Measurements from ENCODE around the gene ID2. TPM values are rescaled to one million over a fixed set of nuclear protein-coding genes. Genes with fewer than 3 reads are reported as not detected.

ID2 gene
- polyA plus RNA-seq, 2 of the 4 experiments (the other 2 are of a cell fraction), result 177 to 181 TPM

- Histone ChIP-seq H3K9me3 (no peaks in the 10 kb centered on the region), H3K4me1 (peaks cover 33% of the 10 kb centered on the region), H3K27ac (peak overlapping the region; percentile 82 to 89), H3K4me3 (no peak overlapping the region), H3K4me2 (peak overlapping the region; percentile 79)
- ChIA-PET CTCF (interaction anchor here (1.3 to 3.6 kb wide), 7 partner anchors 9 to 33 kb away, joined by 3 to 15 read pairs (median 6); no protein-coding TSS in a partner anchor), POLR2A (interaction anchor here (1.3 to 1.9 kb wide), 4 partner anchors 15 to 28 kb away, joined by 3 to 17 read pairs (median 8); partner anchors contain the start of gene ID2)
- no peak for TF ChIP-seq NR3C1 (IDR thresholded peaks at IDR 0.05)
- TF ChIP-seq SREBF2 (IDR thresholded peaks at IDR 0.05), result no peak
- TF ChIP-seq SMC3 (IDR thresholded peaks at IDR 0.05), result no peak
- no peak for TF ChIP-seq POLR2A (IDR thresholded peaks at IDR 0.05; ENCODE audit: low read length)
- no peak for TF ChIP-seq HEYL (CRISPR knock-in tag; IDR thresholded peaks at IDR 0.05)
- TF ChIP-seq HOXB13 (CRISPR knock-in tag; IDR thresholded peaks at IDR 0.05; ENCODE audit: low read depth), result no peak
- TF ChIP-seq ELK1 (IDR thresholded peaks at IDR 0.05; ENCODE audit: low read depth, low read length), result no peak
- TF ChIP-seq EHF (CRISPR knock-in tag; IDR thresholded peaks at IDR 0.05), result no peak
- TF ChIP-seq, protein P1, sequence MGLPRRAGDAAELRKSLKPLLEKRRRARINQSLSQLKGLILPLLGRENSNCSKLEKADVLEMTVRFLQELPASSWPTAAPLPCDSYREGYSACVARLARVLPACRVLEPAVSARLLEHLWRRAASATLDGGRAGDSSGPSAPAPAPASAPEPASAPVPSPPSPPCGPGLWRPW (IDR thresholded peaks at IDR 0.05), result no peak
- no peak for TF ChIP-seq ZC3H11A (IDR thresholded peaks at IDR 0.05)
- no peak for TF ChIP-seq CBX2 (IDR thresholded peaks at IDR 0.05; ENCODE audit: borderline replicate concordance, low read depth)
- no peak for TF ChIP-seq ZNF302 (CRISPR knock-in tag; IDR thresholded peaks at IDR 0.05)
- TF ChIP-seq CEBPB (IDR thresholded peaks at IDR 0.05), result no peak
- DNase-seq (ENCODE audit: low read depth in 1 of 2, low spot score in 1 of 2) (no peak), ATAC-seq (peak in 1 of 2 experiments; percentile 16; a peak in 3 of 6 replicates), FAIRE-seq (no peak)
- 94% methylated on average over 7 of the region's 7 CpGs for WGBS (ENCODE audit: missing lambda C conversion rate)
These were observed 20.1 kb upstream of the ID2 start for GRCh38 chr2:8661736-8662135.

GRCh38 chr2:8662239-8662879 is 19.5 kb upstream of the ID2 start:
- Histone ChIP-seq H3K4me1 (peaks cover 27% of the 10 kb centered on the region), H3K4me3 (no peak overlapping the region), H3K27ac (peak overlapping the region; percentile 82 to 89), H3K9me3 (no peaks in the 10 kb centered on the region), H3K4me2 (peak overlapping the region; percentile 79)
- ATAC-seq (peak; percentile 93 to 96), DNase-seq (ENCODE audit: low read depth in 1 of 2, low spot score in 1 of 2) (peak; percentile 82 to 91), FAIRE-seq (peak; percentile 68)
- ChIA-PET CTCF (interaction anchor here (0.7 to 3.6 kb wide), 16 partner anchors 9 to 1234 kb away, joined by 3 to 15 read pairs (median 4); no protein-coding TSS in a partner anchor), POLR2A (interaction anchor here (1.3 to 1.9 kb wide), 4 partner anchors 15 to 28 kb away, joined by 3 to 17 read pairs (median 8); partner anchors contain the start of gene ID2)
- WGBS (ENCODE audit: missing lambda C conversion rate), result 15% methylated on average over 10 of the region's 10 CpGs
- TF ChIP-seq, protein P2, sequence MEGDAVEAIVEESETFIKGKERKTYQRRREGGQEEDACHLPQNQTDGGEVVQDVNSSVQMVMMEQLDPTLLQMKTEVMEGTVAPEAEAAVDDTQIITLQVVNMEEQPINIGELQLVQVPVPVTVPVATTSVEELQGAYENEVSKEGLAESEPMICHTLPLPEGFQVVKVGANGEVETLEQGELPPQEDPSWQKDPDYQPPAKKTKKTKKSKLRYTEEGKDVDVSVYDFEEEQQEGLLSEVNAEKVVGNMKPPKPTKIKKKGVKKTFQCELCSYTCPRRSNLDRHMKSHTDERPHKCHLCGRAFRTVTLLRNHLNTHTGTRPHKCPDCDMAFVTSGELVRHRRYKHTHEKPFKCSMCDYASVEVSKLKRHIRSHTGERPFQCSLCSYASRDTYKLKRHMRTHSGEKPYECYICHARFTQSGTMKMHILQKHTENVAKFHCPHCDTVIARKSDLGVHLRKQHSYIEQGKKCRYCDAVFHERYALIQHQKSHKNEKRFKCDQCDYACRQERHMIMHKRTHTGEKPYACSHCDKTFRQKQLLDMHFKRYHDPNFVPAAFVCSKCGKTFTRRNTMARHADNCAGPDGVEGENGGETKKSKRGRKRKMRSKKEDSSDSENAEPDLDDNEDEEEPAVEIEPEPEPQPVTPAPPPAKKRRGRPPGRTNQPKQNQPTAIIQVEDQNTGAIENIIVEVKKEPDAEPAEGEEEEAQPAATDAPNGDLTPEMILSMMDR (IDR thresholded peaks at IDR 0.05), result peak; percentile 34; the same call in 2 of the 3 replicates
- TF ChIP-seq EP300 (IDR thresholded peaks at IDR 0.05) (peak in 1 of 2 experiments; percentile 40; a peak in 1 of 5 replicates), JUNB (IDR thresholded peaks at IDR 0.05) (peak; percentile 93), POLR2A (IDR thresholded peaks at IDR 0.05; ENCODE audit: low read length) (no peak), RAD21 (conservative IDR thresholded peaks at IDR 0.05 in 1 of 2, IDR thresholded peaks at IDR 0.05 in 1 of 2) (peak; percentile 72 to 83), POLR2AphosphoS2 (conservative IDR thresholded peaks at IDR 0.05; ENCODE audit: low read length) (no peak), PHF8 (IDR thresholded peaks at IDR 0.05; ENCODE audit: borderline replicate concordance, low read depth) (no peak), HOXB5 (CRISPR knock-in tag; IDR thresholded peaks at IDR 0.05) (0 out of 2 replicates have a peak, but pooled peaks have one; percentile 49), FOXS1 (CRISPR knock-in tag; IDR thresholded peaks at IDR 0.05) (peak; percentile 80; the same call in 1 of the 2 replicates), FOSL2 (IDR thresholded peaks at IDR 0.05) (peak; percentile 96), FOSL2 (CRISPR knock-in tag; IDR thresholded peaks at IDR 0.05) (peak; percentile 95), ATOH8 (CRISPR knock-in tag; IDR thresholded peaks at IDR 0.05; ENCODE audit: low read depth) (peak; percentile 52; the same call in 1 of the 2 replicates), BHLHE40 (IDR thresholded peaks at IDR 0.05; ENCODE audit: low read depth, low read length) (no peak), TP53 (CRISPR knock-in tag; IDR thresholded peaks at IDR 0.05) (no peak), MAFK (IDR thresholded peaks at IDR 0.05; ENCODE audit: partially characterized antibody) (peak; percentile 78), SMC3 (IDR thresholded peaks at IDR 0.05) (peak; percentile 81), GATA3 (IDR thresholded peaks at IDR 0.05; ENCODE audit: borderline replicate concordance) (peak; percentile 68; the same call in 1 of the 2 replicates), ZNF302 (CRISPR knock-in tag; IDR thresholded peaks at IDR 0.05) (no peak), JUN (IDR thresholded peaks at IDR 0.05) (peak in 1 of 2 experiments; percentile 69; a peak in 2 of 5 replicates), EHF (CRISPR knock-in tag; IDR thresholded peaks at IDR 0.05) (no peak), FOSB (CRISPR knock-in tag; IDR thresholded peaks at IDR 0.05) (no peak), KDM1A (IDR thresholded peaks at IDR 0.05; ENCODE audit: low read depth) (no peak)
- TF ChIP-seq, protein P1 (IDR thresholded peaks at IDR 0.05), result no peak
- TF ChIP-seq, protein P3, sequence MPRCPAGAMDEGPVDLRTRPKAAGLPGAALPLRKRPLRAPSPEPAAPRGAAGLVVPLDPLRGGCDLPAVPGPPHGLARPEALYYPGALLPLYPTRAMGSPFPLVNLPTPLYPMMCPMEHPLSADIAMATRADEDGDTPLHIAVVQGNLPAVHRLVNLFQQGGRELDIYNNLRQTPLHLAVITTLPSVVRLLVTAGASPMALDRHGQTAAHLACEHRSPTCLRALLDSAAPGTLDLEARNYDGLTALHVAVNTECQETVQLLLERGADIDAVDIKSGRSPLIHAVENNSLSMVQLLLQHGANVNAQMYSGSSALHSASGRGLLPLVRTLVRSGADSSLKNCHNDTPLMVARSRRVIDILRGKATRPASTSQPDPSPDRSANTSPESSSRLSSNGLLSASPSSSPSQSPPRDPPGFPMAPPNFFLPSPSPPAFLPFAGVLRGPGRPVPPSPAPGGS (IDR thresholded peaks at IDR 0.05), result 0 out of 3 replicates have a peak, but pooled peaks have one; percentile 56

Measured in A549 (cell line).